Measurements from ENCODE around the gene MON2.
A peak's percentile ranks its signal among the peaks of the same experiment; 100 is the strongest.

DNA sequence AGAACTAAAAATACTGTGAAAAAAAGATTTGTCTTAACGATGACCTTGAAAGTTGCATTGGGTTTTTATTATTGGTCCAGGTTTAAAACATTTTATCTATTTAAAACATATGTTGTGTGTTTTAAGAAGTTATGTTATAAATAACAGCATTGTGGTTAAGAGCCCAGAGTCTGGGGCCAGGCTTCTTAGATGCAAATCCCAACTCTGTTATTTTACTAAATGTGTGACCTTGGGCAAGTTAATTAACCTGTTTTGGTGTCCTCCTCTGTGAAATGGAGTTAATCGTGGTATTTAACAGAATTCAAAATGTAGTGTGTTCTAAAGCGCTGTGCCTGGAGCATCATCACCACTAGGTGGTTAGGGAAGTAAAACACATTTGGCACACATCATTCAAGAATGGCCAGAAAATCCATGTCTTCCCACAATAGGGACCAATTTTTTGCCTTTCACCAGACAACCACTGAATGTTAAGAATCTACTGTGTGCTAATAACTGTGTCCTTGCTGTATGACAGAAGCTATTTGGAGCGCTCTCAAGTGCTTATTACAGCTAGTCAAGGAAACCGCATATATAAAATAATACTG lies 133.3 kb downstream of the MON2 start:
- peak; percentile 44 for TF ChIP-seq CTCF (IDR thresholded peaks at IDR 0.05)
- TF ChIP-seq, protein P1, sequence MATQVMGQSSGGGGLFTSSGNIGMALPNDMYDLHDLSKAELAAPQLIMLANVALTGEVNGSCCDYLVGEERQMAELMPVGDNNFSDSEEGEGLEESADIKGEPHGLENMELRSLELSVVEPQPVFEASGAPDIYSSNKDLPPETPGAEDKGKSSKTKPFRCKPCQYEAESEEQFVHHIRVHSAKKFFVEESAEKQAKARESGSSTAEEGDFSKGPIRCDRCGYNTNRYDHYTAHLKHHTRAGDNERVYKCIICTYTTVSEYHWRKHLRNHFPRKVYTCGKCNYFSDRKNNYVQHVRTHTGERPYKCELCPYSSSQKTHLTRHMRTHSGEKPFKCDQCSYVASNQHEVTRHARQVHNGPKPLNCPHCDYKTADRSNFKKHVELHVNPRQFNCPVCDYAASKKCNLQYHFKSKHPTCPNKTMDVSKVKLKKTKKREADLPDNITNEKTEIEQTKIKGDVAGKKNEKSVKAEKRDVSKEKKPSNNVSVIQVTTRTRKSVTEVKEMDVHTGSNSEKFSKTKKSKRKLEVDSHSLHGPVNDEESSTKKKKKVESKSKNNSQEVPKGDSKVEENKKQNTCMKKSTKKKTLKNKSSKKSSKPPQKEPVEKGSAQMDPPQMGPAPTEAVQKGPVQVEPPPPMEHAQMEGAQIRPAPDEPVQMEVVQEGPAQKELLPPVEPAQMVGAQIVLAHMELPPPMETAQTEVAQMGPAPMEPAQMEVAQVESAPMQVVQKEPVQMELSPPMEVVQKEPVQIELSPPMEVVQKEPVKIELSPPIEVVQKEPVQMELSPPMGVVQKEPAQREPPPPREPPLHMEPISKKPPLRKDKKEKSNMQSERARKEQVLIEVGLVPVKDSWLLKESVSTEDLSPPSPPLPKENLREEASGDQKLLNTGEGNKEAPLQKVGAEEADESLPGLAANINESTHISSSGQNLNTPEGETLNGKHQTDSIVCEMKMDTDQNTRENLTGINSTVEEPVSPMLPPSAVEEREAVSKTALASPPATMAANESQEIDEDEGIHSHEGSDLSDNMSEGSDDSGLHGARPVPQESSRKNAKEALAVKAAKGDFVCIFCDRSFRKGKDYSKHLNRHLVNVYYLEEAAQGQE (IDR thresholded peaks at IDR 0.05; ENCODE audit: insufficient read depth in 1 of 2, low read depth in 2 of 2, low read length in 1 of 2): no peak
